Activated T-cell treated with anti-CD3 and anti-CD28 coated beads for 4 hours (primary cell): ENCODE data around the gene DUSP28.
A peak's percentile ranks its signal among the peaks of the same experiment; 100 is the strongest.
"Not testable (repeated sequence)": the region's sequence is repeated elsewhere in the genome, so short reads cannot be mapped to it uniquely, and the experiment has no call there.

Source experiments
- DNase-seq: peaks from one replicate; pipeline ENCODE4 v3.0.0-alpha.2; 2020

Gene DUSP28

DNA sequence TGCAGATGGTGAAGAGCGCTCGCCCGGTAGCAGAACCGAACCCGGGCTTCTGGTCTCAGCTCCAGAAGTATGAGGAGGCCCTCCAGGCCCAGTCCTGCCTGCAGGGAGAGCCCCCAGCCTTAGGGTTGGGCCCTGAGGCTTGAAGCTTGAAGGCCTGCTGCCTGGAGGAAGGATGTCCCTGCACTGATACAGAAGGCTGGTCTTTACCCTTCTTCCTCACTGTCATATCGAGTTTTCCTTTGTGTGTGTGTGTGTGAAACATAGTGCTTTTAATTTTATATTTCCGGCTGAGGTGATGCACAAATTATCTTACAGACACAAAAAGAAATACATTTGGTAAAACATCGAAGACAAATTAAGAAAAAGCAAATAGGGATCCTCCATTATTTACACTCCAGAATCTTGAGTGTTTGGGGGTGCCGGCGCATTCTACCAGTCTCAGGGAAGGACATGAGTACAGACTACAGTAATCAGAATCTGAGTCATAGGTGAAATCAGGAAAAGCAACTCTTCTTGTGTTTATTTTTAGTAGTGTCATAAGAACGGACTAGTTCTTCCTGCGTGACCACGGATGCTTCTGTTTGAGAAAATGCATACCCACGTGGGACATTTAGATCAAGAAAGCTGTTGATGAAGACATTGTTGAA, 1.3 kb downstream of the DUSP28 start:
- no peak for DNase-seq

DNA sequence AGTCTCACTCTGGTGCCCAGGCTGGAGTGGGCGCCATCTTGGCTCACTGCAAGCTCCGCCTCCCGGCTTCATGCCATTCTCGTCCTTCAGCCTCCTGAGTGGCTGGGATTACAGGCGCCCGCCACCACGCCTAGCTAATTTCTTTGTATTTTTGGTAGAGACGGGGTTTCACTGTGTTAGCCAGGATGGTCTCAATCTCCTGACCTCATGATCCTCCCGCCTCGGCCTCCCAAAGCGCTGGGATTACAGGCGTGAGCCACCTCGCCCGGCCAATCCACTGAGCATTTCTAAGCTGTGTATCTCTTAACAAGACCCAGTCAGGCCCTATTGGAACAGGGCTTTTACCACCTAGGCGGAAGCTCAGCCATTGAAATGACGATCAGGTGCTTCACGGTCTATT, 3.1 kb downstream of the DUSP28 start:
- not testable (repeated sequence) for DNase-seq

DNA sequence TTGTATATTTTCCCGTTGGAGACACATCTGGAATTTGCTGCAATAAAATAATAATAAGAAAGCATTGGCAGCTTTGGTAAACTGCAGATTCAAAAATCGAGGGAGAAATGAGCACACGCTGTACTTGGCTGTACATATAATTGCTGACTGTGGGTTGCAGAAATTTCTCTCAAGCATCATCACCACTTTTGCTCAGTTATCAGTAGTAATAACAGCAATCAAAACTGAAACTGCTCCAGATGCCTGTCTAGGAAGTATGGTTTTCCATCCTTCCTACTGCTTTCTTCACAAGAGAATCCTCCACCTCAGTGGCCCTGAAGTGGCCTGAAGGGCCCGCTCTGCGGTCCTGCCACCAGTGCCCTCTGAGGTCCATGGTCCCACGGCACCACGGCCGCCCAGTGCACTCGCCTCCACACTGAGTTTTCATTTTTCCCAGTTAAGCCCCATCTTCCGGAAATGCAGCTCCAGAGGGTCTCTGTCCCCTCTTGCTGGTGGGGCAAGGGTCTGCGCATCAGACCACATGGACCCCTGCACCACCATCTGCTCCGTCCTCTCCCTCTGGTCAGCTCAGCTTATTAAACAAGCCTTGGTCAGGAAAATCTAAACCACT, 3.9 kb downstream of the DUSP28 start:
- DNase-seq: no peak

DNA sequence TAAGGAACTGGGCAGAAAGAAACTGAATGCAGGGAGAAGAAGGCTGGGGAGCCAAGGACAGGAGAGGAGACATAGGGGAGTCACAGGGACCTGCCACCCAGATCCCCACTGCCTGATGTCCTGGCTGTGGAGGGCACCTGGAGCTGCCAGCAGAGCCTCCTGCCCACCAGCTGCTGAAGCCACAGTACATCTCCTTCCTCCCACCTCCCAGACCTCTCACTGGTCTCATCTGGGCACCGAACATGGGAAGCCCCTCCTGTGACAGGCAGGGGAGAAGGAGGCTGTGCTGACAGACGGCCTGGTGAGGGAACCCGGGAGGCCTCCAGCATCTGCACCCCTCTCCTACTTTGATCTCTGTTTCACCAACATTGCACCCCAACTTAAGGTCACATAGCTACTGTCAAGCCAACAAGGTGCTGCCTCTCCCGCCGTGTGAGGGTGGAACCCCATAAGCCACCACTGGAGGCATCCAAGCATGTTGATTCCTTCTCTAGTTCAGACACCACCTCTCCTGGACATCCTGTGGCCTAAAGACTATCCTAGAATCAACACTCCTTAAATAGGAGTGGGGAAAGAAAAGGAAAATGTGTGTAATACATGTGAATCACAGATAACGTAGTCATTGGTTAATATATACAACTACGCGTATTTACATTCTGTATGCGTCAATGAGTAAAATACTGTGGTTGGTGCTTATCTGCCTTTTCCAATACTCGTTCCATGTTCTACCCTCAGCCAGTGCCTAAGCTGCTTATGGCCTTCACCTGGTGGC, 4.6 kb downstream of the DUSP28 start:
- DNase-seq: no peak

DNA sequence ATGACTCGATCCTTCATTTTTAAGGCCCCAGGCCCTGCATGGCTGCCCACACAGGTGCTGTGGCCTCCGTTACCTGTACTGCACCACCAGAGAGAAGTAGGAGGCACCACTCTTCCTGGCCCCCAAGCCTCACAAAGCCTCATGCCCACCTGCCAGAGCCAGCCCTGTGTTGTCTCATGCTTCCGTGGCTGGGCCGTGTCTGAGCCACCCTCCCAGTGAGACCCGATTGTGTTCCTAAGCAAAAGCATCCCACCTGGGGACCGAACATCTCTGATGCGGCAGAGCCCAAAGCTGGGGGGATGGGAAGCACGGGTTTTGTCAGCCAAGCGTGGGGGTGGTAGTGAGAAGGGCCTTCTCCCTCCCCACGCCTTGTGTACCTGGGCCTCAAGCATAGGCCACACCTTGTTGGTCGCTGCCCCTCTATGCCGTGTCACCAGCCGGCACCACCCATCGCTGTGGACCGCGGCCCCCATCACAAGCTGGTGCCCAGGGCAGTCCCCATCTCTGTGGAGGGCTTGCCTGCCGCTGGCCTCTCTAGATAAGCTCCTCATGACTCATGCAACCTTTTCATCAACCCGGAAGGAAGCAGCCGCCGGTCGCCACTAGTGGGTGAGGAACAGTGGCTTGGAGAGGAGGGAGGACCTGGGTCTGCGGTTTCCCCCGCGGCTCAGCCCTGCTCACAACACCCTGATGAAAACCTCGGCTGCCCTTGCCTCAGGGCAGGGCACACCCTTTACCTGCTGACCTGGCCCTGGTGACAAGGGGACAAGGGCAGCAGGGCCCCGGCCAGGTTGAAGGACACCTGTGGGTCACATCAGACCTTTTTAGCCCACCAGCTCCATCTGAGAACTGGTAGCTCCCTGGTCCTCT, 5.4 kb downstream of the DUSP28 start:
- peak; percentile 78 for DNase-seq

DNA sequence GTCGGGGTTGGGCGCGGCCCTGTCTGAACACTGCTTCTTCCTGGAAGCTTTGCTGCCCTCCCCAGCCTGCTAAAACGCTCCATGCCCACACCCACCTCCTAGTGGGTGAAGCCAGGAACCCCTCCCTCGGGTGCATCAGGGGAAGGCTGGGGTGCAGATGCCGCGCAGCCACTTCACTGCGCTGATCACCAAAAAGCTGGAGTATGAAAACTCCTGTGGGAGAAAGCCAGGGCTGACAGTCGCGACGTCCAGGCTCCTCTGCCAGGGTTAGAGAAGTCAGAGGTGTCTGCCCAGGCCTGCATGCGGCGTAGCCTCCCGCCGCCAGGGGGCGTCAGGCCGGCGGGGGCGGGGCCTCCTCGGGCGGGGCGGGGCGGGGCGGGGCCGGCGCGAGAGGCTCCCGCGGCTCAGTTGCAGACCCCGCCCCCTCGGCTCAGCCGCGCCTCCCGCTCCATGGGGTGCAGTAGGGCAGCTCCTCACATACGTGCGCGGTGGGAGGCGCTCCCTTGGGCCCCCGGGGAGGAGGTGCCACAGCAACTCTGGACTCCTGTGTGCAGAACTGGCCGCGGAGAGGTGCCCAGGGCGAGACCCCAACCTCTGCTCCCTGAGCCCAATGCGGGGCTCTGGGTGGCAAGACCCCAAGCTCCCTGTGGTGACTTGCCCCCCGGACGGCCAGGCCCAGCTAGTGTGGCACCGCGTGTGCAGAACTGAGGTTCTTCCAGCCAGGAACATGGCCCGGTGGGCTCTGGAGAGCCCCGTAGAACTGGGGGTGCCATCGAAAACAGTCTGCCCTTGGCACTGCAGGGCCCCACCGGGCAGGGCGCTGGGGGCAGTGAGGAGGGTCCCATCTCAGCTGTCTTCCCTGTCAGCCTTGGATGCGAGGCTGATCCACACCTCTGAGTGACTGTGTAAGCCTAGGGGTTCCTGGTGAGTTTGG, 6.3 kb downstream of the DUSP28 start:
- peak; percentile 91 for DNase-seq

DNA sequence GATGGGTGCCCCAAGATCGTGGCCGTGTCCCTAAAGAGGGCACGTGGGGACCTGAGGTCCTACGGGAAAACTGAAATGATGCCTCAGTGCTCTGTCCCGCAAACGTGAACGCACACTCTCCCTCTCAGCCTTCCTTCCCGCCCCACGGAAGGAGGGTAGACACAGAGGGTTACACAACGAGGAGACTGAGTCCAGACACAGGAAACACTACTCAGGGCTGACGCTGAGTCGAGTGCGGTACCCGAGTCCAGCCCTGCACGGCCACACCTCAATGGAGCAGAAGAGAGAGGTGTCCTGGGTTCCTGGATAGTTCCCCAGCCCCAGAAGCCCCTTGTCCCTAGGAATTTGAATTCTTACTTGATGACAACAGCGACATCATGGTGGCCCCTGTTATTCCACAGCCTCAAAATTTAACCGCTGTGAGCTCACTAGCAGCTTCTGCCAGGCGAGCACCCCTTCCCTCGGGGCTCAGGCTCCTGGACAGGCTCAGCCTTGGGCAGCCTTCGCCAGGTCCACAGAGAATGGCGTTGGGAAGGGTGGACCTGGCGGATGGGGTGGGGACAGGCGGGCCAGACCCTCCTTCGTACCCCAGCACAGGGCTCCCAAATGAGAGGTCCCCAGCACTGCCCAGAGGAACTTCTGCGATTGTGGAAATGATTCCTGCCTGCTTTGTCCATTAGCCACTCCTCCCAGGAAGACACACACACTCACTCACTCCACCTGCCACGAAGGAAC, 7.1 kb downstream of the DUSP28 start:
- no peak for DNase-seq

DNA sequence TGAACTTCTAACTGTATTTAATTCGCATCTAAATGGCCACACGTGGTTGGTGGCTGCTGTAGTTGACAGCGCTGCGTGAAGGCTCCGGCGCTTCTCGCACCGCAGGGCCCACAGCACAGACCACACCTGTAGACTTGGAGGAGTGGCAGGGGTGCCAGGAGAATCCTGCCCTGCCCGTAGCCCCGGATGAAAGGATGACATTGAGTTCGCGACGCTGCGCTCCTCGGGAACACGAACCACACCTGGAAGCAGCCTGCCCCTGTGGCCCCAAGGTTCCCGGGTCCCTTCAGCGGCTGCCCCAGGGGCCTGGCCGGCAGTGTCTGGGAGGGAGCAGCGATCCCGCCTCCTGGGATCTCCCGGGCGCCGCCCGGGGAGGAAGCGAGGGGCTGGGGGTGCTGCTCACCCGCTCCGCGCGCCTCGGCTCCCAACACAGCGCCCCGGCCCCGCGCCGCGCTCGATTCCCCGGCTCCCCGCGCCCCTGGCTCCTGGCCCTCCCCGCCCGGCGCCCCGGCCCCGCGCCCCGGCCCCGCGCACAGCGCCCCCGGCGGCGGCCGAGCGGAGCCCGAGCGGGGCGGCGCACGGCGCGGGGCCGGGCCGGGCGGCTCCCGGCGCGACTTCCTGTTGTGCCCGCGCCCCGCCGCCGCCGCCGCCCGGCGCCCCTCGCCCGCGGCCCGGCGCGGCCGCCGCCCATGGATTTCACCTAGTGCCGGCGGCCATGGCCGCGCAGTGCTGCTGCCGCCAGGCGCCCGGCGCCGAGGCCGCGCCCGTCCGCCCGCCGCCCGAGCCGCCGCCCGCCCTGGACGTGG, 7.9 kb downstream of the DUSP28 start, which contains the start of gene RNPEPL1:
TSS of gene RNPEPL1 (plus strand) at position 613 of the 806 bp plus-strand sequence. CDS start at position 716, 103 bp downstream.
- DNase-seq: no peak

DNA sequence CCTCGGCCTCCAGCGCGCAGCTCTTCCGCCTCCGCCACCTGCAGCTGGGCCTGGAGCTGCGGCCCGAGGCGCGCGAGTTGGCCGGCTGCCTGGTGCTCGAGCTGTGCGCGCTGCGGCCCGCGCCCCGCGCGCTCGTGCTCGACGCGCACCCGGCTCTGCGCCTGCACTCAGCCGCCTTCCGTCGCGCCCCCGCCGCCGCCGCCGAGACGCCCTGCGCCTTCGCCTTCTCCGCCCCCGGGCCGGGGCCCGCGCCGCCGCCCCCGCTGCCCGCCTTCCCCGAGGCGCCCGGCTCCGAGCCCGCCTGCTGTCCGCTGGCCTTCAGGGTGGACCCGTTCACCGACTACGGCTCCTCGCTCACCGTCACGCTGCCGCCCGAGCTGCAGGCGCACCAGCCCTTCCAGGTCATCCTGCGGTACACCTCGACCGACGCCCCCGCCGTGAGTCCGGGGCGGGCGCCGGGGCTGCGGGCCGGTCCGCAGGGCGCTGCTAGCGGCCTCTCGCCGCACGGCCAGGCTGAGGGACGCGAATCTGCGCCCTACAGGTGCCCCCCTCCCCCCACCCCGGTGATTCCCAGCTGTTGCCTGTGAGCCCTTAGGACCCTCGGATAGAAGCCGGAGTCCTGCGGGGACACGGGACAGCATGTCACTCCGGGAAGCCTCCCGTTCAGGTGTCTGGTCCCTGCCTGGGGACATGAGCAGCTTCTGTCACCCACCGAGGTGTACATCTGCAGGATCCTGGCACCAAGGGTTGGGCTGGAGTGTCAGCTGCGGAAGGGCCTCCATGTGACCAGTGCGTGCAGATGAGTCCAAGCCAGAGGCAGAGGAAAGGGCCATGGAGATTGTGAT, 8.7 kb downstream of the DUSP28 start:
- DNase-seq: peak; percentile 47

DNA sequence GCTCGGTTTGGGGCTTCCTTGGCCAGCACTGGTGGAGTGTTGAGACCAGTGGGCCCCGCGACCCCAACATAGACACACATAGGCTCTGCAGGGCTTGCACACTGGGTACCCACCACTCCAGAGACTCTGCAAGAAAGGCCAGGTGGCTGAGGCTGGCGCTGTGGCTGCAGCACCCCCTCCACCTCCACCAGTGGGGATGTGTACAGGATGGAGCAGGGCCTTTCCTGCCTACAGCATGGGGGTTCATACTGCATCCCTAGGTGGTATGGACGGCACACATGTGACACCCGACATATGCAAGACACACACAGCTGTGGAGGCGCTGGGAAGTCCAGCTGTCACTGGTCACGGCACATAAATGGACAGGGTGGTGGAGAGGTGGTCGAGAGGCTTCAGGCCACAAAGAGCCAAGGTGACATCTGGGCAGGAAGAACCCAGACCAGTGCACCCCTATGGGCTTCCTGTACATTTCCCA, 9.4 kb downstream of the DUSP28 start:
- DNase-seq: no peak

DNA sequence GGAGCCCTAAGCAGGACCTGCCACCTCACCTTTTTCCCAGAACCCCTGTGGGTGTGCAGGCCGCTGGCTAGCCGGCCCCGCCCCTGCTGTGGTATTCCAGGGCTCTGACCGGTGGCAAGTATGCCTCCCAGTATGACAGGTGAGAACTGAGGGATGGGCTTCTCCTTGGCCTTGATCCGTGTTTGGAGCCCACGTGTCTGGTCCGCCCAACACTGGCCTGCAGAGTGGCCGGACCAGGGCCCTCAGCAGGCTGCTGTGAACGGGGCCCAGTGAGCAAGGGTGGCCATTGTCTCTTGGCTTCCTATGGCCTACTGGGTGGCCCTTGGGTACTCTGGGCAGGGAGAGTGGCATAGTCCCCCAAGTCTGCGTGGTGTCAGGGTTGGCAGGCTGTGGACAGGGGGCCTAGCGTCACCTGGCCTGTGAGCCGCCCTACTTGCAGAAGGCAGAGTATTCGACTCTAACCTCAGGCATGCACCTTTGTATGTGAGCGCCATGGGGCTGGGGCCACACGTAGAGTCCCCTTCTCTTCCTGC, 9.9 kb downstream of the DUSP28 start:
- DNase-seq: no peak

DNA sequence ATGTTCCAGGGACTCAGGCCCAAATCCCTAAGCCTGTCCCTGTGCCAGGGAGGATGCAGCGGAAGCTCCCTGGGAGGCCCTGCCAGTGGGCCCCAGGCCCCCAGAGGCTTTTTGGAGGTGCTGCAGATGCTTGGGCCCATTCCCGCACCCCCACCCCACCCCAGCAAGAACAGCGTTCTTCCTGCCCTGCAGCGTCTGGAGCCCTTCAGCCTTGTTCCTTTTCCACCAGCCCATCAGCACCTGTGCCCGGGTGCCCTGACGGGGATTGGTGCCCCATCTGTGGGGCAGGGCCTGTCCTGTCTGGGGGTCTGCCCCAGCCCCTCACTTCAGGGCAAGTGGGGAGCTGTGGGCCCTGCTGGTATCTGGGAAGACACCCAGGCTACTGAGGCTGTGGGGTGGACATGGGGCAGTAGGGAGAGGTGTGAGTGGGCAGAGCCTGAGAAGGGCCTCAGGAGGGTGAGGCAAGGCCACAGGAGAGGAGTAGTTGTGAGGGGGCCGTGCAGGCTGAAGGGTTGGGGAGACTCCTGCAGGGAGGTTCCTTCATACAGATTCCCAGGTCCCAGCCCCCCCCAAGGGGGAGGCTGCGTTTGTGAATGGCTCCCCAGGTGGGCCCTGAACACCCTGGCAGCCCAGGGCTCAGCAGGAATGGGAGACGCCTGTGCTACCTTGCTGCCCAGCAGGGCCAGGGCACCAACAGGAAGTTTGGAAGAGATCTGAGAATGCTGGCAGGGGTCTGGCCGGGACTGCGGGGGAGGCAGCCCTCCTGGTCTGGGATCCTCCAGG, 10.6 kb downstream of the DUSP28 start:
- no peak for DNase-seq

DNA sequence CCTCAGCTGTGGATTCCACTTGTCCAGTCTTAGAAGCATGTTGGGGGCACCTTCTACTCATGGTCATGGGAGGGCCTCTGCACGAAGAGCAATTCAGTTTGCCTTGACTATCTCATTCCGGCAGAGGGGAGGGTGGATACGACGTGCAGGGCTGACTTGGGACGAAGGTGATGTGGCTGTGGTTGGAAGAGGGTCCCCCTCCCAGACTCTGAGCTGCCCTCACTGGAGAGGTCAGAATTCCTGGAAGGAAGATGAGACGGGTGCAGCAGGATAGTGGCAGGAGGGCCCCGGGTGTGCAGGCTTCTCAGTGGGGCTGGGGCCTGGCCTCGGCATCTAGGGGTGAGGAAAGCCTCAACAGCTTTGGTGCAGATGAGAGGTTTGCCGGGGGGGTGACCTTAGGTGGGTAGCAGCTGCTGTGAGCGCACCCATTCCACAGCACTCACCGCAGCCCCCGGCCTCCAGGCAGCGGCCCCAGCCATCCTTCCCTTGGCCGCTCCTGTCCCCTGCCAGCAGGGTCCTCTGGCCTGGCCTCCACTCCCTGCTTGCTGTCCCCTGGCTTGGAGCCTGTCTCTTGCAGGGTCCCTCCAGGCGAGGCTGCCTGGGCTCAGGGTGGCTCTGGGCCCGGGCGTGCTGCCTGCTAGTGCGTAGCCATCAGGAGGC, 11.3 kb downstream of the DUSP28 start:
- DNase-seq: no peak

DNA sequence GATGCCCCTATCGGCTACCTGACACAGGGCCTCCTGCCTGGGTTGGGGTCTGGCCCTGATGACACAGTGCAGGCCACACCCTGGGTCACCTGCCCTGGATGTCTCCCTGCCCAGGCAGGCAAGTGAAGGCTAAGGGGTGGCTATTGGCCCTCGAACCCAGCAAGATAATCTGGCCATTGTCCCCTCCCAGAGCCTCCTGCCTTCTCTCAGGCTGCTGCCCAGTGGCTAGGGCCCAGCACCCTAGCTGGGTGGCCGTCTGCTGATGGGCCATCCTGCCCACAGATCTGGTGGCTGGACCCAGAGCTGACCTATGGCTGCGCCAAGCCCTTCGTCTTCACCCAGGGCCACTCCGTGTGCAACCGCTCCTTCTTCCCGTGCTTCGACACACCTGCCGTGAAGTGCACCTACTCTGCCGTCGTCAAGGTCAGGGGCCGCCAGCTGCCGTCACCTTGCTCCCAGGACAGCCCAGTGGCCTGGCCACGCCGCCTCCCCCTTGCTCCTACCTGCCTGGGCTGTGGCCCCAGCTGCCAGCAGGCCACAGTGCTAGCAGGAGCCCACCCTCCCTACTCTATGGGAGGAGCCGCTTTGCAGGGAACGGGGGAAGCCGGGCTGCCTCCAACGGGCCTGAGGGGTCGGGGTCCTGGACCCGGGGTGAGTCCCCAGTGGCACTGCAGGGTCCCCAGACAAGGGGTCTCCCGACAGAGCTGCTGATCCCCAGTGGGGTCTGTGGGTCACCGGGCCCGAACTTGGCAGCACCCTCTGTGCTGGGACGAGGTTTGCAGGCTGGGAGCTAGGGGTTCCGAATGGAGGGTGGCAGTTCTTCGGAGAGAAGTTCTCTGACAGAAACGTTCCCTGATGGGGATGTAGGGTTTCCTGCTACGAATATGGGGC, 12.2 kb downstream of the DUSP28 start:
- DNase-seq: no peak

DNA sequence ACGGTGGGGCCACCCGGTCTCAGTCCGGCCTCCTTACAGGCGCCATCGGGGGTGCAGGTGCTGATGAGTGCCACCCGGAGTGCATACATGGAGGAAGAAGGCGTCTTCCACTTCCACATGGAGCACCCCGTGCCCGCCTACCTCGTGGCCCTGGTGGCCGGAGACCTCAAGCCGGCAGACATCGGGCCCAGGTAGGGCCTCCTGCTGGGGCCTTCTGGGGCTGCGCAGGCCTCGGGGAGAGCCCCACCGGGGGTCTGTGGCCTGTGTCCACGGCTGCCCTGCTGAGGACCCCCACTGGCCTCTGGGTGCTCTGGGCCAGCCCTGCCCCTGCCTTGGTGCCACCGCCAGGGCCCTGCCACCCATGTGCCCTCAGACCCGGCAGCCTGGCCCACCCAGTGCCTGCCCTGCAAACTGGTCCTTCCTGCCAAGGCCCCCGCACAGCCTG, 12.9 kb downstream of the DUSP28 start:
- no peak for DNase-seq
